GM06990 (cell line): ENCODE results near the gene NHLRC2.

Experiments
- DNase-seq: peaks from one replicate; pipeline ENCODE4 v3.0.0-alpha.2; 2011; ENCODE audit not compliant: insufficient read length; ENCODE audit errors: extremely low read depth
- H3K27me3 ChIP-seq: replicated peaks from 2 replicates; pipeline ENCODE4 v1.6.0; 2011; ENCODE audit warnings: low read length; ENCODE audit not compliant: control insufficient read depth, insufficient read depth
- H3K36me3 ChIP-seq: 2 replicates; pipeline ENCODE4 v1.5.1; 2011; ENCODE audit warnings: low read length; ENCODE audit not compliant: control insufficient read depth, insufficient read depth
- H3K4me3 ChIP-seq: replicated peaks from 2 replicates; pipeline ENCODE4 v1.5.1; 2011; ENCODE audit warnings: low read depth, mild to moderate bottlenecking, control low read depth, low read length
- TF ChIP-seq, protein P1 (sequence below): IDR thresholded peaks from 2 replicates; pipeline ENCODE4 v1.5.1; 2011; ENCODE audit warnings: low read length, control low read depth, mild to moderate bottlenecking, inconsistent platforms; ENCODE audit not compliant: insufficient read depth, poor library complexity, severe bottlenecking

Gene NHLRC2

DNA sequence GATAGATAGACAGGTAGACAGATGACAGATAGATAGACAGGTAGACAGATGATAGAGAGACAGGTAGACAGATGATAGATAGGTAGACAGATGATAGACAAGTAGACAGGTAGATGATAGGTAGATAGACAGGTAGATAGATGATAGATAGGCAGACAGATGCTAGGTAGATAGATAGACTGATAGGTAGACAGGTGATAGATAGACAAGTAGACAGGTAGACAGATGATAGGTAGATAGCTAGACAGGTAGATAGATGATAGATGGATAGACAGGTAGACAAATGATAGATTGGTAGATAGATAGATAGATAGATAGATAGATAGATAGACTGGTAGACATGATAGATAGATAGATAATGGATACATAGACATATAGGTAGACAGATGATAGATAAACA is 95.8 kb downstream of the NHLRC2 start:
- no peak for DNase-seq
- Histone ChIP-seq H3K27me3 (no peaks in the 10 kb centered on the region), H3K36me3 (no peaks in the 10 kb centered on the region), H3K4me3 (no peak overlapping the region)
- TF ChIP-seq, protein P1, sequence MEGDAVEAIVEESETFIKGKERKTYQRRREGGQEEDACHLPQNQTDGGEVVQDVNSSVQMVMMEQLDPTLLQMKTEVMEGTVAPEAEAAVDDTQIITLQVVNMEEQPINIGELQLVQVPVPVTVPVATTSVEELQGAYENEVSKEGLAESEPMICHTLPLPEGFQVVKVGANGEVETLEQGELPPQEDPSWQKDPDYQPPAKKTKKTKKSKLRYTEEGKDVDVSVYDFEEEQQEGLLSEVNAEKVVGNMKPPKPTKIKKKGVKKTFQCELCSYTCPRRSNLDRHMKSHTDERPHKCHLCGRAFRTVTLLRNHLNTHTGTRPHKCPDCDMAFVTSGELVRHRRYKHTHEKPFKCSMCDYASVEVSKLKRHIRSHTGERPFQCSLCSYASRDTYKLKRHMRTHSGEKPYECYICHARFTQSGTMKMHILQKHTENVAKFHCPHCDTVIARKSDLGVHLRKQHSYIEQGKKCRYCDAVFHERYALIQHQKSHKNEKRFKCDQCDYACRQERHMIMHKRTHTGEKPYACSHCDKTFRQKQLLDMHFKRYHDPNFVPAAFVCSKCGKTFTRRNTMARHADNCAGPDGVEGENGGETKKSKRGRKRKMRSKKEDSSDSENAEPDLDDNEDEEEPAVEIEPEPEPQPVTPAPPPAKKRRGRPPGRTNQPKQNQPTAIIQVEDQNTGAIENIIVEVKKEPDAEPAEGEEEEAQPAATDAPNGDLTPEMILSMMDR: no peak

DNA sequence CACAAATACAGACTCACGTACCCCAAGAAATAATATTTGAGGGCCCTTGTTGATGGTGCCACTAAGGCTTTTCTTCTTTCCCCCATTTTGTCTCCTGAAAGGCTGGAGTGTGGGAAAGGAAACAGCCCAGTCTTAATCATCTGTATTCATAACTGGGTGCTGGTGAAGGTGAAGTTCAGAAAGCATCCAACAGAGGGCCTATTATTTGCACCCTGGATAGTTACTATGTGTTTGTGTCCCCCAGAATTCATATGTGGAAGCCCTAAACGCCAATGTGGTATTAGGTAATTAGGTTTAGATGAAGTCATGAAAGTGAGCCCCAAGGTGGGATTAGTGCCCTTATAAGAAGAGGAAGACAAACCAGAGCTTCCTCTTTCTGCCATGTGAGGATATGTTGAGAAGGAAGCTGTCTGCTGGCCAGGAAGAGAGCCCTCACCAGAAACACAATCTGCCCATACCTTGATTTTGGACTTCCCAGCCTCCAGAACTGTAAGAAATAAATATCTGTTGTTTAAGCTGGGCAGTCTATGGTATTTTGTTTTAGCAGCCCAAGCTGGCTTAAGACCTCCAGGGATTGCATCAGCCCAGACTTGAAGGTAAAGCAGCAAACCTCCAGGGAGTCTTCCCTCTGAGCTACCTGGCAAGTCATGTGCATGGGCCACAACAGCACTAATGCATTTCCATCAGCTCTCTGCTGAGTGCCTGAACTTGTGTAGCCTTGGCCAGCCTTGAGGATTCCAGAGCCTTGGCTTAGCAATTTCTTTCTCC is 99.2 kb downstream of the NHLRC2 start:
- H3K27me3 ChIP-seq: no peaks in the 10 kb centered on the region
- H3K4me3 ChIP-seq: no peak overlapping the region
- TF ChIP-seq, protein P1: peak; percentile 27
- DNase-seq: no peak
- H3K36me3 ChIP-seq: no peaks in the 10 kb centered on the region

DNA sequence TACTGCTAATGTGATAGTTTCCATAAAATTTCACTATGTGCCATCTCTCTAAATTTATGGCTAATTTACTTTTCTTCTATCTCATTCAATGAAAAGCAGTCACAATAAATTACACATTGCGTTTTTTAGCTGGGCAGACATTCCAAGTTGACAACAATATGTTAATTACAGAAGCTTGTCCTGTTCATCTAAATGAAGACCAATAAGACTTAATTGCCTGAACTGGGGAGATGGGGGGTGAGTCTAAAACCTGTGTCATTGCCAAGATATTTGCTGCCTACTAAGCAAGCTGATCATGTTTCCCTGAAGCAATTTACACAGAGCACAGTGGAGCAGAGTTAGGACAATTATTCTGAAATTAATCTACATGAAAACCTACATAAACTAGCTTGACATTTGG is 99.9 kb downstream of the NHLRC2 start:
- H3K36me3 ChIP-seq: no peaks in the 10 kb centered on the region
- TF ChIP-seq, protein P1: no peak
- no peak for DNase-seq
- H3K27me3 ChIP-seq: no peaks in the 10 kb centered on the region
- H3K4me3 ChIP-seq: no peak overlapping the region

DNA sequence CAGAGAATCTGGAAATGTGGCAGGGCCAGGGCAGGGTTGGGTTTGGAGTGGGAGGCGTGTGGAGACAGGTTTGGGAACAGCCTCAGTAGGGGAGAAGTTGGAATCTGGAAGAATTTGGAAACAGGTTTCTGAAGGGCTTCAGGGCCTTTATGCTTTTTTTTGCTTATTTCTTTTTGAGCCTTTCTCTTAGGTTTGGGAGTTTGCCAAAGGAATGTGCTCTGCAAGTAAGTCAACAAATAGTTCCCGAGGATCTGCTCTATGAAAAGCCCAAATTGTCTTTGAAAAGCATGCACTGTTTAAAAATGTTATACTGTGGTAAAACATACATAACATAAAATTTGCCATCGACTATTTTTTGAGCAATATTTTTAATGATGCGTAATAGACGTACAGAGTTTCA is 102.6 kb downstream of the NHLRC2 start:
- no peaks in the 10 kb centered on the region for H3K27me3 ChIP-seq
- no peak for DNase-seq
- H3K4me3 ChIP-seq: no peak overlapping the region
- no peaks in the 10 kb centered on the region for H3K36me3 ChIP-seq
- TF ChIP-seq, protein P1: no peak

DNA sequence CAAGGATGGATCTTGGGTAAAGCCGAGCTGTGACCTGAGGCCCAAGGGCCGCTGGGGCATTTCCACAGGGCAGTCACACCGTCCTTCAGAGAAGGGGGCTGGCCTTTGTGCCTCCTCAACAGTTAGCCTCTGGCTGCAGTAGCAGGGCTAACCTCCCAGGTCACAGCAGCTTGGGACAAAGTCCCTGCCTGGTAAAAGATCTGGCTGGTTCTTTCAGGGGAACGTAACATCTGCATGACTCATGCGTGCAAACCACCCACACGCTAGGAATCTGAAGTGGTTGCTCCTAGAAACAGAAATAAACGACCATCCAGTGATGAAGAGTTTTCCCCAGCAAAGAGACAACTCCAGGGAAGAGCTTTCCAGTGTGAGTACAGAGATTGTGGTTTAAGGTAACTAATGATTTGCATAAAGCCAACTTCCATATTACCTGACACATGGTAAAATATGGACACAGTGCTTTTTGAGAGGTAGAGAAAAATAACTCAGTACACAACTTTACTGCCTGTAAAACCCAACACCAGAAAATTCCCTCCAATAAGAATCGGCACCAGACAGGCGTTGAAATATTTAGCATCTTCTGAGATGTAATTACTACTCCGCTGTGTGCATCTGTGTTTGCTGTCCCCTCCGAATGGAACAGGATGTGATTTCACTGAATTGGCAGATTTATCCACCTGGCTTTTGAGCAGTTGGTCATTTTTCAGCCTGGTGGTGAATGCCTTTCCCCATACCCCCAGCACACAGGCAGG is 104.3 kb downstream of the NHLRC2 start:
- TF ChIP-seq, protein P1: no peak
- H3K36me3 ChIP-seq: no peaks in the 10 kb centered on the region
- no peak for DNase-seq
- no peak overlapping the region for H3K4me3 ChIP-seq
- H3K27me3 ChIP-seq: no peaks in the 10 kb centered on the region
